ENCODE data around the gene C19orf44.

Gene C19orf44

GRCh38 chr19:16516381-16516780, 20.2 kb downstream of the C19orf44 start:
- Mint-ChIP-seq H3K4me3 (no peak overlapping the region), H3K4me1 (ENCODE audit: low read depth) (no peaks in the 10 kb centered on the region), H3K27ac (no peak overlapping the region), H3K9me3 (no peaks in the 10 kb centered on the region), H3K27me3 (no peaks in the 10 kb centered on the region), H3K36me3 (ENCODE audit: low read depth) (peaks cover 60% of the 10 kb centered on the region)
- intact Hi-C loops (cut with micrococcal nuclease), result no loop called here

GRCh38 chr19:16516923-16517610, 20.9 kb downstream of the C19orf44 start:
- peaks cover 64% of the 10 kb centered on the region for H3K36me3 Mint-ChIP-seq (ENCODE audit: low read depth)

GRCh38 chr19:16518061-16518460, 21.9 kb downstream of the C19orf44 start:
- no peaks in the 10 kb centered on the region for H3K4me1 Mint-ChIP-seq (ENCODE audit: low read depth)
- no peak overlapping the region for H3K4me3 Mint-ChIP-seq
- H3K9me3 Mint-ChIP-seq, result no peaks in the 10 kb centered on the region
- H3K36me3 Mint-ChIP-seq (ENCODE audit: low read depth), result peaks cover 65% of the 10 kb centered on the region
- no peaks in the 10 kb centered on the region for H3K27me3 Mint-ChIP-seq
- intact Hi-C loops (cut with micrococcal nuclease), result no loop called here
- no peak overlapping the region for H3K27ac Mint-ChIP-seq

More at GRCh38 chr19:16516923-16517610, 20.9 kb downstream of the C19orf44 start:
- intact Hi-C loops (cut with micrococcal nuclease), result no loop called here
- H3K4me1 Mint-ChIP-seq (ENCODE audit: low read depth), result no peaks in the 10 kb centered on the region
- H3K27ac Mint-ChIP-seq, result no peak overlapping the region
- H3K9me3 Mint-ChIP-seq, result no peaks in the 10 kb centered on the region
- H3K4me3 Mint-ChIP-seq, result no peak overlapping the region
- H3K27me3 Mint-ChIP-seq, result no peaks in the 10 kb centered on the region

GRCh38 chr19:16518483-16519229, 22.5 kb downstream of the C19orf44 start:
- Mint-ChIP-seq H3K4me1 (ENCODE audit: low read depth) (no peaks in the 10 kb centered on the region), H3K9me3 (no peaks in the 10 kb centered on the region), H3K36me3 (ENCODE audit: low read depth) (peaks cover 71% of the 10 kb centered on the region), H3K4me3 (no peak overlapping the region), H3K27ac (no peak overlapping the region), H3K27me3 (no peaks in the 10 kb centered on the region)
- intact Hi-C loops (cut with micrococcal nuclease), result no loop called here

- H3K4me3 Mint-ChIP-seq, result no peak overlapping the region
- intact Hi-C loops (cut with micrococcal nuclease), result no loop called here
- H3K27ac Mint-ChIP-seq, result no peak overlapping the region
- peaks cover 77% of the 10 kb centered on the region for H3K36me3 Mint-ChIP-seq (ENCODE audit: low read depth)
- H3K9me3 Mint-ChIP-seq, result no peaks in the 10 kb centered on the region
- no peaks in the 10 kb centered on the region for H3K27me3 Mint-ChIP-seq
- no peaks in the 10 kb centered on the region for H3K4me1 Mint-ChIP-seq (ENCODE audit: low read depth)
These were observed 23.1 kb downstream of the C19orf44 start for GRCh38 chr19:16519230-16519687.

- intact Hi-C loops (cut with micrococcal nuclease), result no loop called here
- no peak overlapping the region for H3K27ac Mint-ChIP-seq
These were observed 24.1 kb downstream of the C19orf44 start for GRCh38 chr19:16520074-16520973.

GRCh38 chr19:16520986-16521624, 24.9 kb downstream of the C19orf44 start:
- H3K27me3 Mint-ChIP-seq, result no peaks in the 10 kb centered on the region
- peaks cover 95% of the 10 kb centered on the region for H3K36me3 Mint-ChIP-seq (ENCODE audit: low read depth)

More at GRCh38 chr19:16520074-16520973, 24.1 kb downstream of the C19orf44 start:
- Mint-ChIP-seq H3K4me1 (ENCODE audit: low read depth) (no peaks in the 10 kb centered on the region), H3K36me3 (ENCODE audit: low read depth) (peaks cover 88% of the 10 kb centered on the region), H3K27me3 (no peaks in the 10 kb centered on the region), H3K4me3 (no peak overlapping the region), H3K9me3 (no peaks in the 10 kb centered on the region)

GRCh38 chr19:16521715-16522289, 25.6 kb downstream of the C19orf44 start:
- Mint-ChIP-seq H3K36me3 (ENCODE audit: low read depth) (peaks cover 100% of the 10 kb centered on the region), H3K27ac (no peak overlapping the region)

More at GRCh38 chr19:16520986-16521624, 24.9 kb downstream of the C19orf44 start:
- Mint-ChIP-seq H3K4me3 (no peak overlapping the region), H3K9me3 (no peaks in the 10 kb centered on the region), H3K4me1 (ENCODE audit: low read depth) (no peaks in the 10 kb centered on the region), H3K27ac (no peak overlapping the region)
- intact Hi-C loops (cut with micrococcal nuclease), result no loop called here

GRCh38 chr19:16522559-16523377, 26.6 kb downstream of the C19orf44 start:
- Mint-ChIP-seq H3K4me1 (ENCODE audit: low read depth) (no peaks in the 10 kb centered on the region), H3K9me3 (no peaks in the 10 kb centered on the region), H3K36me3 (ENCODE audit: low read depth) (peaks cover 100% of the 10 kb centered on the region), H3K27me3 (no peaks in the 10 kb centered on the region), H3K4me3 (no peak overlapping the region), H3K27ac (no peak overlapping the region)
- intact Hi-C loops (cut with micrococcal nuclease), result no loop called here

More at GRCh38 chr19:16521715-16522289, 25.6 kb downstream of the C19orf44 start:
- Mint-ChIP-seq H3K9me3 (no peaks in the 10 kb centered on the region), H3K27me3 (no peaks in the 10 kb centered on the region), H3K4me1 (ENCODE audit: low read depth) (no peaks in the 10 kb centered on the region), H3K4me3 (no peak overlapping the region)
- intact Hi-C loops (cut with micrococcal nuclease), result no loop called here

- no peaks in the 10 kb centered on the region for H3K27me3 Mint-ChIP-seq
- H3K36me3 Mint-ChIP-seq (ENCODE audit: low read depth), result peaks cover 100% of the 10 kb centered on the region
- H3K4me3 Mint-ChIP-seq, result no peak overlapping the region
- H3K4me1 Mint-ChIP-seq (ENCODE audit: low read depth), result no peaks in the 10 kb centered on the region
- no peak overlapping the region for H3K27ac Mint-ChIP-seq
- intact Hi-C loops (cut with micrococcal nuclease), result no loop called here
- no peaks in the 10 kb centered on the region for H3K9me3 Mint-ChIP-seq
These were observed 29.0 kb downstream of the C19orf44 start for GRCh38 chr19:16524991-16525734.

GRCh38 chr19:16525751-16526481, 29.7 kb downstream of the C19orf44 start:
- H3K4me3 Mint-ChIP-seq, result no peak overlapping the region
- H3K4me1 Mint-ChIP-seq (ENCODE audit: low read depth), result no peaks in the 10 kb centered on the region
- H3K27ac Mint-ChIP-seq, result no peak overlapping the region
- H3K27me3 Mint-ChIP-seq, result no peaks in the 10 kb centered on the region
- no peaks in the 10 kb centered on the region for H3K9me3 Mint-ChIP-seq
- H3K36me3 Mint-ChIP-seq (ENCODE audit: low read depth), result peaks cover 100% of the 10 kb centered on the region
- intact Hi-C loops (cut with micrococcal nuclease), result no loop called here
